Spinal cord (tissue), 10 donors: Measurements from ENCODE around the gene CHIC2. TPM values are rescaled to one million over a fixed set of nuclear protein-coding genes. Genes with fewer than 3 reads are reported as not detected.

Experiments
- DNase-seq, 6 donors: peaks; one replicate each; pipeline versions ENCODE4 v3.0.0 to v3.0.0-alpha.2; 2013 to 2015; ENCODE audit warnings: low spot score in 6 of 6, low read depth in 4 of 6
- H3K27ac ChIP-seq: one replicate; pipeline ENCODE4 v1.5.1; 2013; ENCODE audit warnings: low read depth, low read length, control low read depth
- H3K27me3 ChIP-seq: one replicate; pipeline ENCODE4 v1.6.1; 2013; ENCODE audit warnings: low read length; ENCODE audit not compliant: control insufficient read depth, insufficient read depth
- H3K36me3 ChIP-seq: one replicate; pipeline ENCODE4 v1.6.1; 2013; ENCODE audit warnings: low read length; ENCODE audit not compliant: control insufficient read depth, insufficient read depth
- H3K4me1 ChIP-seq: one replicate; pipeline ENCODE4 v1.6.1; 2013; ENCODE audit warnings: low read length; ENCODE audit not compliant: control insufficient read depth, insufficient read depth
- H3K4me3 ChIP-seq: one replicate; pipeline ENCODE4 v1.5.1; 2013; ENCODE audit warnings: low read depth, low read length, control low read depth
- H3K9me3 ChIP-seq: one replicate; pipeline ENCODE4 v1.6.1; 2013; ENCODE audit warnings: low read length; ENCODE audit not compliant: control insufficient read depth, insufficient read depth
- WGBS: methylation state at CpG from one replicate; pipeline ENCODE4 v1.1.5; 2013; ENCODE audit warnings: missing lambda C conversion rate; ENCODE audit not compliant: insufficient coverage; 5-methylcytosine and 5-hydroxymethylcytosine counted together
- polyA plus RNA-seq, 2 donors: library from polyadenylated mRNA; unstranded; fragments of 120-200 nt; gene quantifications; one replicate each; pipeline ENCODE4 v1.2.1, GENCODE V29; 2013; ENCODE audit not compliant: insufficient read length in 2 of 2
- small RNA-seq: library from RNA; depleted of rRNA; stranded (forward); fragments of <200 nt; gene quantifications from one replicate; pipeline ENCODE3, GENCODE V24; 2014; ENCODE audit warnings: low replicate concordance
- total RNA-seq, 2 donors: library from RNA; depleted of rRNA in 1 of 2; stranded (reverse); fragments of 120-200 nt in 1 of 2; fragments of >200 nt in 1 of 2; gene quantifications; one replicate each; pipeline versions ENCODE4 v1.2.3 to v1.2.4, GENCODE V29; 2013 to 2014
- donor health status: healthy.

CHIC2 gene
- total and polyA plus RNA-seq, 4 donors = 21.0 to 39.5 (median 27.5) TPM

GRCh38 chr4:53967986-53968385, 96.4 kb downstream of the CHIC2 start:
- no peak for DNase-seq
- Histone ChIP-seq H3K27ac (no peak overlapping the region), H3K36me3 (no peaks in the 10 kb centered on the region), H3K4me3 (no peak overlapping the region), H3K9me3 (no peaks in the 10 kb centered on the region), H3K4me1 (peaks cover 4% of the 10 kb centered on the region), H3K27me3 (no peaks in the 10 kb centered on the region)
- WGBS = 100% methylated on average over 1 of the region's 1 CpG

GRCh38 chr4:53963781-53964180, 100.6 kb downstream of the CHIC2 start:
- no CpG with 5 or more reads among the region's 3 CpGs for WGBS
- Histone ChIP-seq H3K36me3 (no peaks in the 10 kb centered on the region), H3K27ac (no peak overlapping the region), H3K4me3 (no peak overlapping the region), H3K9me3 (no peaks in the 10 kb centered on the region), H3K4me1 (peaks cover 12% of the 10 kb centered on the region), H3K27me3 (no peaks in the 10 kb centered on the region)
- DNase-seq = peak in 2 of 6 donors; percentile 21 to 77

- 49% methylated on average over 2 of the region's 4 CpGs for WGBS
- H3K4me1 ChIP-seq = peaks cover 12% of the 10 kb centered on the region
- H3K4me3 ChIP-seq = no peak overlapping the region
- no peak for DNase-seq
- no peaks in the 10 kb centered on the region for H3K36me3 ChIP-seq
- no peaks in the 10 kb centered on the region for H3K27me3 ChIP-seq
- H3K9me3 ChIP-seq = no peaks in the 10 kb centered on the region
- H3K27ac ChIP-seq = no peak overlapping the region
Observed at GRCh38 chr4:53963336-53963735, 101.1 kb downstream of the CHIC2 start.

- Histone ChIP-seq H3K4me1 (peaks cover 12% of the 10 kb centered on the region), H3K27me3 (no peaks in the 10 kb centered on the region), H3K27ac (no peak overlapping the region), H3K9me3 (no peaks in the 10 kb centered on the region), H3K36me3 (no peaks in the 10 kb centered on the region), H3K4me3 (no peak overlapping the region)
- 0% methylated on average over 1 of the region's 4 CpGs for WGBS
- peak in 1 of 6 donors; percentile 5 for DNase-seq
Observed at GRCh38 chr4:53962516-53963225, 101.7 kb downstream of the CHIC2 start.

GRCh38 chr4:53961351-53961750, 103.1 kb downstream of the CHIC2 start:
- H3K4me1 ChIP-seq = peaks cover 12% of the 10 kb centered on the region
- no peaks in the 10 kb centered on the region for H3K9me3 ChIP-seq
- H3K36me3 ChIP-seq = no peaks in the 10 kb centered on the region
- no peak overlapping the region for H3K4me3 ChIP-seq
- H3K27me3 ChIP-seq = no peaks in the 10 kb centered on the region
- H3K27ac ChIP-seq = no peak overlapping the region
- WGBS = no CpG with 5 or more reads among the region's 1 CpG
- no peak for DNase-seq

GRCh38 chr4:53960843-53961242, 103.6 kb downstream of the CHIC2 start:
- WGBS = 85% methylated on average over 4 of the region's 5 CpGs

More at GRCh38 chr4:53960843-53961242, 103.6 kb downstream of the CHIC2 start:
- no peaks in the 10 kb centered on the region for H3K36me3 ChIP-seq
- H3K27me3 ChIP-seq = no peaks in the 10 kb centered on the region
- DNase-seq = no peak
- H3K9me3 ChIP-seq = no peaks in the 10 kb centered on the region
- H3K4me1 ChIP-seq = peaks cover 12% of the 10 kb centered on the region
- no peak overlapping the region for H3K4me3 ChIP-seq
- H3K27ac ChIP-seq = no peak overlapping the region

Small RNA genes lying within 50 kb of the gene (small RNA-seq; reads per million reads assigned to genes)
- gene AC110792.1 (not detected), gene AC110792.3 (not detected)

Other genes with a start within 250 kb of the CHIC2 start
- under 1 TPM in 1 of 2 donors, not detected in 1; 0.20 TPM for gene GSX2, start 35.6 kb upstream of the CHIC2 start, total RNA-seq
- gene GSX2, start 35.6 kb upstream of the CHIC2 start, polyA plus RNA-seq = under 1 TPM in 1 of 2 donors, not detected in 1; 0.17 TPM
- 100 to 1,000 TPM; 150 to 171 TPM for gene PDGFRA, start 164.7 kb upstream of the CHIC2 start, total RNA-seq
- gene PDGFRA, start 164.7 kb upstream of the CHIC2 start, polyA plus RNA-seq = 100 to 1,000 TPM in 1 of 2 donors, 10 to 100 TPM in 1; 82.6 to 129 TPM